ENCODE data around the gene FCHSD2.

DNA sequence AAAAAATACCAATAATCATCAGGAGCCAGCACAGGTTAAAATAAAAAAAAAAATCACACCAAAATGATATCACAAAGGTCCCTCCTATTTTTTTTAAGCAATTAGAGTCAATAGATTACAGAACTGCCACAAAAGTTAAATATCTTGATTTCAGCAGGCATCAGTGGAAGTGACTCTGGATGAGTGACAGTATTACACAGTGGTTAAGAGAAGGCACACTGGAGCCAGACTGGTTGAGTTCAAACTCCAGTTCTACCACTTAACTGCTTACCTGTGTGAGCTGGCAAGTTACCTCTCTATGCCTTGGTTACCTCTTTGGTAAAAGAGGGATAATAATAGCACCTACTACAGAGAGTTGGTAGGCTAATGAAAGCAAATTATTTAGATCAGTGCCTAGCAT, 179.4 kb downstream of the FCHSD2 start:
- TF ChIP-seq, protein P1, sequence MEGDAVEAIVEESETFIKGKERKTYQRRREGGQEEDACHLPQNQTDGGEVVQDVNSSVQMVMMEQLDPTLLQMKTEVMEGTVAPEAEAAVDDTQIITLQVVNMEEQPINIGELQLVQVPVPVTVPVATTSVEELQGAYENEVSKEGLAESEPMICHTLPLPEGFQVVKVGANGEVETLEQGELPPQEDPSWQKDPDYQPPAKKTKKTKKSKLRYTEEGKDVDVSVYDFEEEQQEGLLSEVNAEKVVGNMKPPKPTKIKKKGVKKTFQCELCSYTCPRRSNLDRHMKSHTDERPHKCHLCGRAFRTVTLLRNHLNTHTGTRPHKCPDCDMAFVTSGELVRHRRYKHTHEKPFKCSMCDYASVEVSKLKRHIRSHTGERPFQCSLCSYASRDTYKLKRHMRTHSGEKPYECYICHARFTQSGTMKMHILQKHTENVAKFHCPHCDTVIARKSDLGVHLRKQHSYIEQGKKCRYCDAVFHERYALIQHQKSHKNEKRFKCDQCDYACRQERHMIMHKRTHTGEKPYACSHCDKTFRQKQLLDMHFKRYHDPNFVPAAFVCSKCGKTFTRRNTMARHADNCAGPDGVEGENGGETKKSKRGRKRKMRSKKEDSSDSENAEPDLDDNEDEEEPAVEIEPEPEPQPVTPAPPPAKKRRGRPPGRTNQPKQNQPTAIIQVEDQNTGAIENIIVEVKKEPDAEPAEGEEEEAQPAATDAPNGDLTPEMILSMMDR (IDR thresholded peaks at IDR 0.05) = no peak
- no peak for TF ChIP-seq POLR2A (IDR thresholded peaks at IDR 0.05)
